Esophagus muscularis mucosa (tissue), 4 donors: ENCODE results near the gene TMF1. TPM values are rescaled to one million over a fixed set of nuclear protein-coding genes. Genes with fewer than 3 reads are reported as not detected.

Source experiments
- DNase-seq: peaks from one replicate; pipeline ENCODE4 v3.0.0-alpha.2; 2017; ENCODE audit errors: extremely low spot score
- H3K27ac ChIP-seq, 4 donors: fragments of 200-600 bp; sonication (generic); replicated peaks in 1 of 4; 1 replicate in 3 of 4; 2 replicates in 1 of 4; pipeline ENCODE4 v1.5.1; 2016 to 2019; ENCODE audit warnings: mild to moderate bottlenecking in 1 of 4
- H3K27me3 ChIP-seq, 4 donors: fragments of 200-600 bp; sonication (generic); one replicate each; pipeline versions ENCODE4 v1.5.1 to v1.6.0; 2016 to 2019
- H3K36me3 ChIP-seq, 4 donors: fragments of 200-600 bp; sonication (generic); one replicate each; pipeline ENCODE4 v1.5.1; 2016 to 2019
- H3K4me1 ChIP-seq, 4 donors: fragments of 200-600 bp; sonication (generic); one replicate each; pipeline ENCODE4 v1.5.1; 2016 to 2019
- H3K4me3 ChIP-seq, 4 donors: fragments of 200-600 bp; sonication (generic); 1 replicate in 2 of 4; 2 replicates in 2 of 4; pipeline ENCODE4 v1.5.1; 2016 to 2019; ENCODE audit warnings: mild to moderate bottlenecking in 4 of 4, moderate library complexity in 1 of 4
- H3K9me3 ChIP-seq, 4 donors: fragments of 200-600 bp; sonication (generic); 1 replicate in 3 of 4; 2 replicates in 1 of 4; pipeline ENCODE4 v1.5.1; 2016 to 2019
- EP300 ChIP-seq: sonication (generic); formaldehyde crosslinking; IDR thresholded peaks from one replicate; pipeline ENCODE4 v1.6.1; 2017; ENCODE audit warnings: antibody characterized with exemption
- POLR2A ChIP-seq: fragments of 450-650 bp; IDR thresholded peaks from one replicate; pipeline ENCODE4 v1.6.1; 2017; ENCODE audit warnings: antibody characterized with exemption, moderate library complexity, mild to moderate bottlenecking, low read depth
- POLR2AphosphoS5 ChIP-seq, 2 donors: sonication (generic); formaldehyde crosslinking; IDR thresholded peaks; one replicate each; pipeline ENCODE4 v1.6.1; 2017; ENCODE audit warnings: antibody characterized with exemption in 2 of 2
- WGBS: methylation state at CpG from one replicate; pipeline ENCODE4 v1.1.5; 2018; 5-methylcytosine and 5-hydroxymethylcytosine counted together
- intact Hi-C: fragments of 100-400 bp; cut with DNase I; formaldehyde crosslinking; loops from one replicate; pipeline ENCODE4 v1.15.1; 2023
- total RNA-seq, 4 donors: library from RNA; depleted of rRNA; stranded (reverse); fragments of >200 nt; gene quantifications; one replicate each; pipeline versions ENCODE4 v1.1.0 to v1.2.1, GENCODE V29; 2016
- TF ChIP-seq, protein P1 (sequence below), 3 experiments: fragments of 200-600 bp in 2 of 3; fragments of 450-650 bp in 1 of 3; sonication (generic) in 2 of 3; IDR thresholded peaks; one replicate each; pipeline ENCODE4 v1.5.1; 2017 to 2019; ENCODE audit warnings: antibody characterized with exemption in 3 of 3, mild to moderate bottlenecking in 2 of 3, moderate library complexity in 1 of 3

Gene TMF1
- total RNA-seq, 4 donors from 2014 or later = 23.0 to 35.8 (median 33.9) TPM

DNA sequence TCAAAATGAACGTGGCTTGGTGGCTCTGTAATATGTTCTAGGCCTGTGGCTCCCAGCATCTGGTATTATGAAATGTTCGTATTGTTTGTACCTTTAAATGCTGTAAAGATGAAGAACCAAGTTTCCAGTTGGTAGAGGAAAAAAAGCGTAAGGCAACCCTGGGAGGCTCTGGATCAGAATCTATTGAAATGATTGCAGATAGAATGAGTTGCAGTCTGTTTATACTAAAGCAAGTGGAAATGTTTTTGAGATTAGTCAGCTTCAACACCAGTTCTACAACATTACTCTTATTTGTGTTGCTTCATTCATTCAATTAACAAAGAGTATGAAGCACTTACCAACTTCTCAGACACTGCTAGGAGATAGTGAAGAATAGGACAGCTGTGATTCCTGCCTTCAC, 37.9 kb upstream of the TMF1 start:
- H3K4me3 ChIP-seq = no peak overlapping the region
- H3K9me3 ChIP-seq = no peaks in the 10 kb centered on the region
- peaks cover 0 to 8% (median 0%) of the 10 kb centered on the region in 4 donors for H3K36me3 ChIP-seq
- H3K27ac ChIP-seq = peak overlapping the region; percentile 60 to 95 (median 82)
- H3K27me3 ChIP-seq = no peaks in the 10 kb centered on the region
- TF ChIP-seq POLR2AphosphoS5 (IDR thresholded peaks at IDR 0.05) = peak in 1 of 2 donors; percentile 33
- TF ChIP-seq EP300 = no peak
- peaks cover 84 to 95% (median 91%) of the 10 kb centered on the region in 4 donors for H3K4me1 ChIP-seq
- 34% methylated on average over 3 of the region's 3 CpGs for WGBS
- DNase-seq = no peak
- intact Hi-C loops = no loop called here

DNA sequence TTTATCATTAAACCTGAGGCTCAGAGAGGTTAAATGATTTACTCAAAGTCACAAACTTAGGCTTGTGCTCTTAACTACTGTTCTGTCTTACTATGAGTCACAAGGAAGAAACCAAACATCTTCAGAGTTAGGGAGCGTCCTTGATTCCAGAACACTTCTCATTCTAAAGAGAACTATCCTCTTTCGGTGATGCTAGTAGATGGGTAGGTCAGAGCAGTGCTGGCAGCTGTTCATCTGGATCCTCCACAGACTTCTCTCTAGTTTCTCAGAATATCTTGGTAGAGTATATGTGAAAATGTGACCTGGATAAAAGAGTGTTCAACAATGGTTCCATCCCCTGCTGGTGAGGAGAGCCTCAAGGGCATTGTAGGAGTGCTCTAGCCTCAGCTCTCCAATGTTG, 35.9 kb upstream of the TMF1 start:
- peak overlapping the region in 3 of 4 donors; percentile 77 to 93 (median 86) for H3K4me3 ChIP-seq
- no peaks in the 10 kb centered on the region for H3K9me3 ChIP-seq
- H3K27me3 ChIP-seq = no peaks in the 10 kb centered on the region
- intact Hi-C loops = loop anchor here (5.0 kb wide), 1 partner anchor 36 kb away; the partner anchor contains the start of gene TMF1
- DNase-seq = no peak
- H3K36me3 ChIP-seq = peaks cover 0 to 8% (median 0%) of the 10 kb centered on the region in 4 donors
- TF ChIP-seq, protein P1, sequence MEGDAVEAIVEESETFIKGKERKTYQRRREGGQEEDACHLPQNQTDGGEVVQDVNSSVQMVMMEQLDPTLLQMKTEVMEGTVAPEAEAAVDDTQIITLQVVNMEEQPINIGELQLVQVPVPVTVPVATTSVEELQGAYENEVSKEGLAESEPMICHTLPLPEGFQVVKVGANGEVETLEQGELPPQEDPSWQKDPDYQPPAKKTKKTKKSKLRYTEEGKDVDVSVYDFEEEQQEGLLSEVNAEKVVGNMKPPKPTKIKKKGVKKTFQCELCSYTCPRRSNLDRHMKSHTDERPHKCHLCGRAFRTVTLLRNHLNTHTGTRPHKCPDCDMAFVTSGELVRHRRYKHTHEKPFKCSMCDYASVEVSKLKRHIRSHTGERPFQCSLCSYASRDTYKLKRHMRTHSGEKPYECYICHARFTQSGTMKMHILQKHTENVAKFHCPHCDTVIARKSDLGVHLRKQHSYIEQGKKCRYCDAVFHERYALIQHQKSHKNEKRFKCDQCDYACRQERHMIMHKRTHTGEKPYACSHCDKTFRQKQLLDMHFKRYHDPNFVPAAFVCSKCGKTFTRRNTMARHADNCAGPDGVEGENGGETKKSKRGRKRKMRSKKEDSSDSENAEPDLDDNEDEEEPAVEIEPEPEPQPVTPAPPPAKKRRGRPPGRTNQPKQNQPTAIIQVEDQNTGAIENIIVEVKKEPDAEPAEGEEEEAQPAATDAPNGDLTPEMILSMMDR (IDR thresholded peaks at IDR 0.05) = no peak
- TF ChIP-seq EP300 (no peak), POLR2AphosphoS5 (IDR thresholded peaks at IDR 0.05) (no peak), POLR2A (no peak)
- peaks cover 80 to 92% (median 88%) of the 10 kb centered on the region in 4 donors for H3K4me1 ChIP-seq
- 20% methylated on average over 2 of the region's 2 CpGs for WGBS
- H3K27ac ChIP-seq = peak overlapping the region; percentile 90 to 95 (median 93)

DNA sequence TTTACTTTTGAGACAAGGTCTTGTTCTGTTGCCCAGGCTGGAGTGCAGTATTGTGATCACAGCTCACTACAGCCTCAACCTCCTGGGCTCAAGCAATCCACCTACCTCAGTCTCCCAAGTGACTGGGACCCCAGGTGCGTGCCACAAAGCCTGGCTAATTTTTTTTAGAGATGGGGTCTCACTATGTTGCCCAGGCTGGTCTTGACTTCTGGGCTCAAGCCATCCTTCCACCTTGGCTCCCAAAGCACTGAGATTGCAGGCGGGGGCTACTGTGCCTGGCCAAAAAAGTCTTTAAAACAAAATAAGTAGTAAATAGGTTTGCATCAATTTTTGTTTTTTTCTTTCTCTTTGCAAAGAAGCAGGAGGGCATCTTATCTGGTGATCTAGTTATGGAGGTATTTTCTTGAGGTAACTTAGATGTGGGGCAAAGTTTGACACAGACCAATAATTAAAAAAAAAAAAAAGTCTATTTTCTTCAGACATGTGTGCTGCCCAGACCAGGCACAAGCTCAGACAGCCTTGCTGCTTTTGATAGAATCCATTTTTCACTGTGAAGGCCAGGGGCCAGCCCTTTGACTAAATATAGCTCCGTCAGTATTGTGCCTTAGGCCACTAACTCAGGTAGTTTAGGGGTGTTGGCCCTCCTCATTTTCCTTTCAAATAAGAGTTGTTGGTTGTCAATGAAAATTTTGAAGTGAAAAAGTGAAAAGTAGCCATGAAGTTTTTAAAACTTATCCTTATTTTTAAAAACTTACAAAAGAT, 35.1 kb upstream of the TMF1 start:
- DNase-seq = no peak
- TF ChIP-seq, protein P1 (IDR thresholded peaks at IDR 0.05) = no peak
- TF ChIP-seq POLR2A = no peak
- TF ChIP-seq EP300 = no peak
- no peak for TF ChIP-seq POLR2AphosphoS5 (IDR thresholded peaks at IDR 0.05)
- H3K4me1 ChIP-seq = peaks cover 80 to 92% (median 88%) of the 10 kb centered on the region in 4 donors
- H3K27me3 ChIP-seq = no peaks in the 10 kb centered on the region
- intact Hi-C loops = loop anchor here (5.0 kb wide), 1 partner anchor 35 kb away; the partner anchor contains the start of gene TMF1
- H3K4me3 ChIP-seq = peak overlapping the region; percentile 77 to 93 (median 86)
- peaks cover 0 to 8% (median 0%) of the 10 kb centered on the region in 4 donors for H3K36me3 ChIP-seq
- H3K9me3 ChIP-seq = no peaks in the 10 kb centered on the region
- H3K27ac ChIP-seq = peak overlapping the region; percentile 90 to 95 (median 93)
- 65% methylated on average over 3 of the region's 3 CpGs for WGBS

DNA sequence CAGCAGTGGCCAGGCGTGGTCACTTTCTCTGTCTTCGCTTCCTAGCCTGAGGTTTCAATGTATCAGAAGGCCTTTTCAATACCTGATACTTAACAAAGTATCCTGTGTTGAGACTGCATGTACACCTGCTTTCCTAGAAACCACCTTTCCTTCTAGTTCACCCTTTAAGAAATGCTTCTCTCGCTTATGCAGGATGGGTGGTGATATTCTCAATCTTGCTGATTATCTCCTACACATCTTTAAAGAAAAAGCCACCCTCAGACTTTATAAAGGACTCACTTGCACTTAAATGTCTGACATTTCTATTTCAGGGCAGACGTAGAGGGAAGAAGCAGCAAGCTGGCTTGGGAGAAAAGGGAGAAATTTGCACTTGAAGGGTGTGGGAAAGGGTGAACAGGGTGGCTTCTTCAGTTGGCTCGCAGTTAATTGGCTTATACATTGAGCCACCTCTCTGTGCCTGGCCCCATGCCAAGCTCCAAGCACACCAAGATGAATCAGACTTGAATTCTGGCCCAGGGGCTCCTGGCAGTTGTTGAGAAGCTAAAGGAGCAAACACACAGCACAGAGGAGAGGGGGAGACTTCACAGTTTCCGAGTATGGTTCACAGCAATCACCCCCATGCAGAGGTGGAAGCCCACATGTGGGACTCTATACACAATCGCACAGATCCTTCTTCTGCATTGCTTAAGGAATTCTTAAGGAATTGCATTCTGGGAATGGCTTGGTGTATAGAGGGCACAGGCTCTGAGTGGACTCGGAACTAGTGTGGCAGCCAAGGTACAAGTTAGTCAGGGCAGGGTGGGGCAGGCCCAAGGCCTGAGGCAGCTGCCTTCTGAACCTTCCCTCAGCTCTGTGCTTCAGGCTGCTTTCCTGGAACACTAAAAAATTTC, 33.9 kb upstream of the TMF1 start:
- intact Hi-C loops = loop anchor here (5.0 kb wide), 1 partner anchor 34 kb away; the partner anchor contains the start of gene TMF1
- TF ChIP-seq POLR2AphosphoS5 (IDR thresholded peaks at IDR 0.05) = peak; percentile 57 to 83
- no peak for TF ChIP-seq EP300
- peak; percentile 27 for TF ChIP-seq POLR2A
- Histone ChIP-seq H3K36me3 (peaks cover 0 to 7% (median 0%) of the 10 kb centered on the region in 4 donors), H3K27ac (peak overlapping the region; percentile 90 to 95 (median 93)), H3K9me3 (no peaks in the 10 kb centered on the region), H3K4me1 (peaks cover 76 to 86% (median 81%) of the 10 kb centered on the region in 4 donors), H3K27me3 (no peaks in the 10 kb centered on the region), H3K4me3 (peak overlapping the region; percentile 77 to 93 (median 86))
- DNase-seq = peak; percentile 97
- 2% methylated on average over 7 of the region's 8 CpGs for WGBS

DNA sequence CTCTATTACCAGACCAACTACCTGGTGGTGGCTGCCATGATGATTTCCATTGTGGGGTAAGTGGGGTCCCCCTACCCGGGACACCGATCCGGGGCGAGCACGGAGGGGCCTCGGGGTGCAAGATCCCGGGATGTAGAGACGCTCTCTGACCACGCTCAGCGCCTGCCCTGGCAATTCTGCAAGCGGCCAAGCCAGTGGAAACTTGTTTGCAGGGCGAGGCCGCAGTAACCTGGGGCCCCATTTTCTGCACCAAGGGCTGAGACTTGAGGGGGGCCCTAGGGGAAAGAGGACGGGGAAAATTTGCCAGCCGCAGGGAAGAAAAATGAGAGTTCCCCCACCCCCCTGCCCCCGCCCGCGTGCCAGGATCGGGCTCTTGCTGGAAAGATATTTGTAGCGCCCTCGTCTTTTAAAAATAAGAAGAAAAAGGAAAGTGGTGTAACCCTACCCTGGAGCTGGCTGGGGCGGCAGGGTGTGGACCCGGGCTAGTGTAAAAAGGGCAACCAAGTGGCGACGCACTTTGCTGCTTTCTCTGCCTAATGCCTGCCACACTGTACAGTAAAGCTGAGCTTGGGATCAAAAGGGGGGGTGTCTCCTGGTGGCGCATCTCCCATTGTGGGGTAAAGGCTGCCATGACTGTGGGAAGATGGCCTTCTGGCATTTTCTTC, 33.2 kb upstream of the TMF1 start:
- intact Hi-C loops = loop anchor here (5.0 kb wide), 1 partner anchor 33 kb away; the partner anchor contains the start of gene TMF1
- Histone ChIP-seq H3K36me3 (no peaks in the 10 kb centered on the region), H3K27ac (peak overlapping the region; percentile 90 to 95 (median 93)), H3K4me1 (peaks cover 73 to 84% (median 78%) of the 10 kb centered on the region in 4 donors), H3K4me3 (peak overlapping the region; percentile 77 to 93 (median 86)), H3K27me3 (no peaks in the 10 kb centered on the region), H3K9me3 (no peaks in the 10 kb centered on the region)
- under 1% methylated on average over 14 of the region's 26 CpGs for WGBS
- no peak for DNase-seq
- TF ChIP-seq EP300 (no peak), POLR2A (no peak)
- TF ChIP-seq, protein P1 (IDR thresholded peaks at IDR 0.05) = no peak
